Activated T-helper 1 cell treated with anti-CD3 and anti-CD28 coated beads, Interleukin-2, amount 50 U/mL, for 16 hours (primary cell): Measurements from ENCODE around the gene ERGIC3.
A peak's percentile ranks its signal among the peaks of the same experiment; 100 is the strongest.

Experiments used
- DNase-seq, 2 donors: peaks; one replicate each; pipeline ENCODE4 v3.0.0-alpha.2; 2020; ENCODE audit warnings: low read depth in 1 of 2, low spot score in 1 of 2

The ERGIC3 gene

DNA sequence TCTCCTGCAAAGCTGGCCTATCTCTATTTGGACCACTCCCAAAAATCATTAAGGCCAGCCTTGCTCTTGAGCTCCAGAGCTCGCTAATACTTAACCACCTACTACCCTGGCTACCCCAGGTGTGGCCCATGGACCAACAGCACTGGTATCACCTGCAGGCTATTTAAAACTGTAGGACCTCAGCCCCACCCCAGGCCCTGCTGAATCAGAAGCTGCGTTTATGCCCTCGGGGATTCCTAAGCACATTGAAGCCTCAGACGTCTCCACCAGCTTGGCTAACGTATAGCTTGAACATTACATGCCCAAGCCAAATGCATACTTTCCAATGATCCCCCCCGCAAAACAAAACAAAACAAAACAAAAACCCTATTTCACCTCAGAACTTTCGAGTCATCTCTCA is 54.0 kb downstream of the ERGIC3 start:
- DNase-seq, result no peak

DNA sequence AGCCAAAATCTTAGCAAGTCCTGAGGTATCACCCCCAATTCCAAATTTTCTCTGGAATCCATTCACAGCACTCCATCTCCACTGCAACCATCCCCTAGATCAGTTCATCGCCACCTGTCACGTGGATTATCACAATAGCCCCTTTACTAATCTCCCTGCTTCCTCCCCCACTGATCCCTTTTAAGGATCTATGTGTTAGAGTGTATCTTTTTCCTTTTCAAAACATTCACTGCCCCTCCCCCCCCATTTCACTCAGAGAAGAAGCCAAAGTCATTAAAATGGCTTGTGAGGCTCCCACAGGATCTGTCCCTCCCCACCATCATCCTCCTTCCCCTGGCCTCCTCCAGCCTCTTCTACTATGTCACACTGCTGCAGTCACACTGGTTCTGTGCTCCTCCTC is 55.3 kb downstream of the ERGIC3 start:
- no peak for DNase-seq

DNA sequence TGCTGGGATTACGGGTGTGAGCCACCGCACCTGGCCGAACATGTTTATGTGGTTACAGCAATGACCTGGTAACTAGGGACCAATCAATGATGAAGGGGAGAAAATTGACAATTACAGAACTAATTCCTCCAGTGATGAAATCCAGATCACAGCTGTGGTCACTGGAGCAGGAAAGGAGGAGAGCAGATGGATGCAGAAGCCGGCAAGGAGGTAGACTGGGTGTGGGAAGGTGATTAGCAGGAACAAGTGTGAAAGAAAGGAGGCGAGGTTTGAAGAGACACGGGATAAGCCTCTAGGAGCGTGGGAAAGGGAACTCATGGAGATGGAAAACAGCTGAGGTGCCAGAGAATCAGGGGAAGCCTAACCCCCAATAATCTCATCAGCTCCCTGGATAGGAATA is 56.6 kb downstream of the ERGIC3 start:
- no peak for DNase-seq

DNA sequence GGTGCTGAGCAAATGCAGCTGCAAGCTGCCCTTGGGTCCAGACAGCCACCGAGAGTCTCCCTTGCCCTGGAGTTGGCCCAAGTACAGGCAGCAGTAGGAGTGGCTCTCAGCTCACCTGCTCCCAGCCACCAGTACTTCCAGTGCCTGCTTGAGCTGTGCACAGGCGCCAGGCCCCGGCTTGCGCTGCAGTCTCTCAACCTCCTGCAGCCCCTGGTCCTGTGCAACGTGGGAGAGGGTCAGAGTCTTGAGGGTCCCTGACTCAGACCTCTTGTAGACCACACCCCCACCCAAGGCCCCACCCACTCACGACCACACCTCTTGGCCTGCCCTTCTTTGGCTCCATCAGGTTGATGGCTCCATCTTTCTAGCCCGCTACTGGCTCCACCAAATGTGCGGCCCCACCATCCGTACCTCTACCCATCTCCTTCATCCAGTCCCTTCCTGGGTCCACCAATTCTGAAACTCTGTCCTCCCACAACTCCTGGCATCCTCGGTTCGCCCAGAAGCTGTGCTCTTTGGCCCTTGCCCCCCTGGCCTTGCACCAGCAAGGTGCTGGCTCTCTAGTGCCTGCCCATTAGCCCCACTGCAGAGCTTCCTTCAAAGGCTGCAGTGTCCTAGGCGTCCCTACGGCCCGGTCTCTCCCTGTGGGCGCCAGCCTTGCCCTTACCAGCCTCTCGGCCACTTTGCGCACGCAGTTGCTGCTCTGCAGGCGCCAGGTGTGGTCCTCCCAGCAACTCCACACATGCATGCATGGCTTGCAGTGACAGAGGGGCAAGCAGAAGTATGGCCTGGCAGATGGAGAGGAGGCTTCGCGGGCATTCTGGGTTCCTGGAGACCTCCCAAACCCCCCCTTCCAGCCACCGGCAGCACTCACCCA is 57.3 kb downstream of the ERGIC3 start:
- DNase-seq, result no peak

DNA sequence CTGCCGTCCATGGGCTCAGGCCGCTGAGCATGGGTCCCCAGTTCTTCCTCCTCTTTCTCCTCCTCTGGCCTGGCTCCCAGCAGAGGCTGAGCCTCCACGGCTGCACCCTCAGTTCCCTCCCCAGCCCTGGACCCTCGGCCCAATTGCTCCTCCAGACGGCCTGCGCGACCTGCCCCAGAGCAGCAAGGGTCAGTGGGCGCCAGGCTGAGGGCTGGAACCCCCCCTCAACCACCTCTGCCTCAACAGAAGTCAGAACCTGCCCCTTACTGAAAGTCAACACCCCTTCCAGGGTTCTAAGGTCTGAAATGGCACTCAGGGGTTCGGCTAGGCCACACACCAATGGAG is 57.9 kb downstream of the ERGIC3 start:
- DNase-seq, result no peak

DNA sequence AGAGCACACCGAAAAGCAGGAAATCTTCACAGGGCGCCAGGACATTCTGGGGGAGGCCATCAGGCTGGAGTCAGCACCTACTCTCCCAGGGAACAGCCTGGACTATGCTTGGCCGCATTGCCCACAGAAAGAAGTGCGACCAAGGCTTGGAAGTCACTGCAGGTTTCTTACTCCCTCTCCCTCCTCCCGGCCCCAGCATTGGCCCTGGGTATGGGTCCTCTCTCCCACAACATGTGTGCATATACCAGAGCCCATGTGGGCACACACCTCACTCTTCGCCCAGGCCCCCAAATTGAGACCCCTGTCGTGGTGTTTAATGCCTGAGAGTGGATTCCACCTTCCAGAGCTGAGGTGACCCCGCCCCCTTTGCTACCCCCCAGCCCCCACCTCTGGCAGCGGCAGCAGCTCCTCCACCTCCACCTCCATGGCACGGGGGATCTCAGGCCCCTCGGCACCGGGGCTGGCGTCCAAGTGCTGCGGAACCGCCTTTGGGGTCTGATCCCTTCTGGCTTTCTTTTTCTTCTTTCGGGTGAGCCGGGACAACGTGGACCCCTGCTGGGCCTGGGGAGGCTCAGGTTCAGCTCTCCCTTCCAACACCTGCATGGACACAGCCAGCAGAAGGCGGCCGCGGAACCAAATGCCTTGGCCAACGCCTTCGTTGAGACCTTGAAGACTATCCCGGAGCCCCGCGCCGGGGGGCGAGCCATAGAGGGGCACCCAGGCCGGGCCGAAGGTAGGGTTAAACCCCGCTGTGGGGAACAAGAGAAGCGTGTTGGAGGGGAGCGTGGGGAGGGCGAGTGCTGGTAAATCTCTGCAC is 58.5 kb downstream of the ERGIC3 start:
- no peak for DNase-seq

DNA sequence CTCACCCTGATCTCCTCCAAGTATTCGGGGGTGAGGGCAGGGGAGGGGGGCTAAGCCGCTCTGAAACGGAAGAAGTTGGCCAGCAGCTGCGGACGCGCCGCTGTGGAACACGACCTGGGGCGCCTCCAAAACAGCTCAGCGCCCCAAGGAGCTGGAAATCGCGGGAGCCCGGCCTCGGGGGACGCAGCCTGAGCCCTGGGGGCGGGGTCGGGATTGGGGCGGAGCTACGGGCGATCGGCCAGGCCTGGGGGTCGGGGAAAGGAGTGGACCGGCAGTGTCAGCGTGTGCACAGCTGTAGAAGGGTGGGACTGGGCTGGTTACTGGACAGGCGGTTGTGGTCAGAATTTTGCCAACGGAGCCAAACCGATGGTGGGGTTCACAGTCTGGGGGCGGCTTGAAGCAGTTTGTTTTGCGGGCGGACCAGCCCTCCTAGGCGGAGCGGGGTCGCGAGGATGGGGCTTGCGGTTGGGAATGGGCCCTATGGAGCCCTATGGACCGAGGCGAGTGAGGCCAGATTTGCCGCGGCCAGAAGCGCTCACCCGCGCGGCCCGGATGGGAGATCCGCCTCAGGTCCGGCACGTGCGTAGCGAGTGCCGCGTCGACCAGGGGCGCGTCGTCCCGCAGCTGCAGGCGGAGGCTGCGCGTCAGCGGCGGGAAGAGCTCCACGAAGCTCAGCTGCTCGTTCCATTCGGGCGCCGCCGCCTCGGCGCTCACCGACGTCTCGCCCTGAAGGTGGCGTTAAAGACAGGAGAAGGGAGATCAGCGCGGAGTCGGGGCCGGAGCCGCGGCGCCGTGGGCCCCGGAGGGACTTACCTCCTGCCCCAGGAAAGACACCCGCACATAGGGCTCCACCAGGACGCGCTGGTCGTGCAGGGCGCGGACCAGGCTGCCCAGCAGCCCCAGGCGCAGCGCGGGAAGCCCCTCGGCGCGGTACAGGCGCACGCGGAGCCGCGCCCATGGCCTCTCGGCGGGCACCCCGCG is 59.4 kb downstream of the ERGIC3 start:
- DNase-seq, result peak; percentile 59 to 69

DNA sequence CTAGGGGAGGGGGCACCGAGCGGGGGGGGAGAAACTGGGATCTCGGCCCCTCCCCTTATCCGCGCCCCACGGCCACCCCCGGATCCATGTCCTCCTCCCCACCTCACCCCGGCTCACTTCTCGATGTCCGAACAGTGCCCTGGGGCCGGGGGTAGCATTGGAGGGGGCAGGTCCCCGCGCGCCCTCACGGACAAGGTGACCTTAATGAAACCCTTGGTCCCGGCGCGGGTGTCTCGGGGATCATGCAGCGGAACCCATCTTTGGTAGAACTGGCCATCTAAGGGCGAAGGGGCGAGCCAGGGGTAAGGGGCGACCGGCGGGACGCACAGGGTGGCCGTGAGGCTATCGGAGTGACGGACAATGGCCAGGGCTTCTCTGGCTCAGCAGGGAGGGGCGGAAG is 60.1 kb downstream of the ERGIC3 start:
- no peak for DNase-seq

DNA sequence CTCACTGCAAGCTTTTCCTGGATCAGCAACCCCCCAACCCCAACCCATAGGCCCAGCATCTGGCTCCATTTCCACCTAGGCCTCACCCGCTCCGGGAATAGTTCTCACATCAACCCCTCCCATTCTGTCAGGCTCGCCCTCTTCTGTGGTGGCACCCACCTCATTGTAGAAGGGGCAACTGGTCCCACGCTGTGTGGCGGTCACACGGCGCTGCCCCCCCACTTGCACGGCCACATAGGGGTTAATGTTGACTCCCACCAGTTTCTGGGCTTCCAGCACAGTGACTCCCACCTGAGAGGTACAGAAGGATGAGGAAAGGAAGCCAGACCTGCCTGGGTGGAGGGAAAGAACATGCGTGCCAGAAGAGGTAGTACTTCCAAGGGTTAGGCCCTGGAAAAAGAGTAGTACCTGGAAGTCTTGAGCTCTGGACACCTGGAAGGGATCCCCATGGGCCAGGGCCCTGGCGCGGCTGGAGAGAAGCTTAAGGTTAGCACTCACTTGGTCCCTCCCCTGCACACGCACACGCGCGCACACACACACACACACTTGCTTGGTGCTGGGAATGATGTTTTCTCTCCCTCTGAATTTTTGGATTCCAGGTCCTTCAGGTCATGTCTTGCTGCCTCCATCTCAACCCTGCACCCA is 61.1 kb downstream of the ERGIC3 start:
- no peak for DNase-seq

DNA sequence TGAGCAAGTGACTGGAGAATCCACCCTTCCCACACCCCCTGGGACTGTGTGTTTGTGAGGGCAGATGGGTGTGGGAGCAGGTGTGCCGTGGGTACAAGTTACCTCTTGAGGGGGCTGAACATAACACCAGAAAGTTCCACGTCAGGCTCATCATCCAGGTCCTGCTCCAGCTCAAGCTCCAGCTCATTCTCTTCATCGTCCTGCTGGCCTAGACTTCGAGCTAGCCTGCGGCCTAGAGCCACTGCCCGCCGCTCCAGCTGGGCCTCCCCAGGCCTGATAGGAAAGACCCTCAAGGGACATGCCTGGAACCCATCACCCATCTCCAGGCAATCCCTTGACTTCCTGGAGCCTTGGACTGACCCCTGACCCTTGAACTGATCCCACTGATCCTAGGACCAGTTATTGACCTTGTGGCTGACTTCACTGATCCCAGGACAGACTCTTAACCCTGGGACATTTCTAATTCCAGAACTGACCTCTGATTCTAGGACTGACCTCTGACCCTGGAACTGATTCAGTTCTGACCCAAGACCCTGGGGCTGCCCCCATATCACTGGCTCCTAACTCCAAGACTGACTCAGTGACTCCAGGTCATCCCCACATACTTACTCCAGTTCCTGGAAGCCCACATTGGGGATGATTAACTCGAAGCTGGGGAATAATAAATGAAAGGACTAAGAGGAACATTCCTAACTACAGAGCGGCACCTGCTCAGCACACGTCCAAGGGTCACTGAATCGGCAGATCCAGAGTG is 62.0 kb downstream of the ERGIC3 start:
- no peak for DNase-seq

DNA sequence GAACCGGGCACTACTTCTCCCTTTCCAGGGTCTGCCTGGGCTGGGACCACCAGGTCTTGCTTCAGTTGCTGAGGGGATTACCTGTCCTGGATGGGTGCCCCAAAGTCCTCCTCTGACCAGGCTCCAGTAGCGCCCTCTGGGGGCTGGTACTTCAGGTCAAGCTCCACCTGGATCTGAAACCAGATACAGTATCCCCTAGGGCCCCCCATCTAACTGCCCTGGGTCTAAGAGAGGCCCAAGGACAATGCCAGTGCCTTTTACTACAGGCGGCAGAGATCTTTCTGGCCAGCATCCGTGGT is 62.5 kb downstream of the ERGIC3 start:
- no peak for DNase-seq

DNA sequence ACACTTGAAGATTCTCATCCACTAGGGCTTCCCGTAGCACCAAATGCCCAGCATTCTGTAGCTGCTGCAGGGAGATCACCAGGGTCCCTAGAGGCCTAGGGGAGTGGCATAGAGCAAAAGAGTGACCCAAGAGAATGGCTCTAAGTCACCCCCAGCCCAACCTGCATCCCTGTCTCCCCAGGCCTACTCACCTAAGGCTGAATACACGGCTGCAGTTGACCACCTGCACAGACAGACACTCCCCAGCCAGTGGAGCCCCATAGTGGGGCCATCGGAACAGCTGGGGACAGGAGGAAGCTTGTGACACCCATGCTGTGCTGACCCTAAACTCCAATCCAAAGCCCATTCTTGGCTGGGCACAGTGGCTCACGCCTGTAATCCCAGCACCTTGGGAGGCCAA is 64.2 kb downstream of the ERGIC3 start:
- no peak for DNase-seq
